Prostate gland (tissue), 2 donors: ENCODE data around the gene TMEM167B. TPM values are rescaled to one million over a fixed set of nuclear protein-coding genes. Genes with fewer than 3 reads are reported as not detected.

Source experiments
- DNase-seq: peaks from one replicate; pipeline ENCODE4 v3.0.0-alpha.2; 2019; ENCODE audit warnings: low spot score
- H3K27ac ChIP-seq, 2 donors: fragments of 200-600 bp; sonication (generic); 2 replicates each; pipeline ENCODE4 v1.5.1; 2017 to 2019
- H3K27me3 ChIP-seq: fragments of 200-600 bp; sonication (generic); replicated peaks from 2 replicates; pipeline ENCODE4 v1.5.1; 2019; ENCODE audit not compliant: insufficient read depth
- H3K36me3 ChIP-seq, 2 donors: fragments of 200-600 bp; sonication (generic); 1 replicate in 1 of 2; 2 replicates in 1 of 2; pipeline versions ENCODE4 v1.5.1 to v1.8.1; 2017 to 2019
- H3K4me1 ChIP-seq: fragments of 200-600 bp; sonication (generic); replicated peaks from 2 replicates; pipeline ENCODE4 v1.5.1; 2019
- H3K4me3 ChIP-seq, 2 donors: fragments of 200-600 bp; sonication (generic); 2 replicates each; pipeline ENCODE4 v1.5.1; 2017 to 2019
- H3K9me3 ChIP-seq: fragments of 200-600 bp; sonication (generic); 2 replicates; pipeline ENCODE4 v1.5.1; 2017
- CTCF ChIP-seq, 4 experiments: fragments of 200-600 bp in 2 of 4; fragments of 450-650 bp in 2 of 4; sonication (generic) in 2 of 4; IDR thresholded peaks; 1 replicate in 3 of 4; 2 replicates in 1 of 4; pipeline ENCODE4 v1.5.1; 2016 to 2019; ENCODE audit warnings: antibody characterized with exemption in 4 of 4, mild to moderate bottlenecking in 2 of 4, moderate library complexity in 2 of 4
- POLR2A ChIP-seq: fragments of 450-650 bp; IDR thresholded peaks from one replicate; pipeline ENCODE4 v1.6.1; 2016; ENCODE audit warnings: antibody characterized with exemption, mild to moderate bottlenecking
- POLR2AphosphoS5 ChIP-seq: sonication (generic); formaldehyde crosslinking; IDR thresholded peaks from one replicate; pipeline ENCODE4 v1.6.1; 2017; ENCODE audit warnings: antibody characterized with exemption
- WGBS: methylation state at CpG from one replicate; pipeline ENCODE4 v1.1.5; 2018; 5-methylcytosine and 5-hydroxymethylcytosine counted together
- intact Hi-C: fragments of 100-400 bp; cut with DNase I; formaldehyde crosslinking; loops from one replicate; pipeline ENCODE4 v1.14.2; 2022
- total RNA-seq, 2 donors: library from RNA; depleted of rRNA; stranded (reverse); fragments of >200 nt; gene quantifications; one replicate each; pipeline ENCODE4 v1.1.0, GENCODE V29; 2016

TMEM167B gene
- total RNA-seq, 2 donors from 2014 or later, result 37.0 to 40.7 TPM

- WGBS, result 83% methylated on average over 3 of the region's 3 CpGs
- Histone ChIP-seq H3K4me3 (no peak overlapping the region), H3K27me3 (no peaks in the 10 kb centered on the region), H3K9me3 (no peaks in the 10 kb centered on the region), H3K36me3 (no peaks in the 10 kb centered on the region), H3K27ac (no peak overlapping the region), H3K4me1 (no peaks in the 10 kb centered on the region)
- DNase-seq, result no peak
- no peak for TF ChIP-seq CTCF (IDR thresholded peaks at IDR 0.05)
- TF ChIP-seq POLR2AphosphoS5, result no peak
- no peak for TF ChIP-seq POLR2A
- intact Hi-C loops, result loop anchor here (10.0 kb wide), 1 partner anchor 153 kb away; the partner anchor contains the start of gene CLCC1
These were observed 27.5 kb downstream of the TMEM167B start for GRCh38 chr1:109118089-109118488.

- no peak for TF ChIP-seq POLR2A
- no peak for TF ChIP-seq CTCF (IDR thresholded peaks at IDR 0.05)
- TF ChIP-seq POLR2AphosphoS5, result no peak
- 92% methylated on average over 5 of the region's 5 CpGs for WGBS
- Histone ChIP-seq H3K36me3 (no peaks in the 10 kb centered on the region), H3K4me1 (no peaks in the 10 kb centered on the region), H3K9me3 (no peaks in the 10 kb centered on the region), H3K27ac (no peak overlapping the region), H3K4me3 (no peak overlapping the region), H3K27me3 (no peaks in the 10 kb centered on the region)
- DNase-seq, result no peak
- intact Hi-C loops, result no loop called here
These were observed 29.8 kb downstream of the TMEM167B start for GRCh38 chr1:109120356-109120755.

GRCh38 chr1:109131059-109131458 lies 40.5 kb downstream of the TMEM167B start:
- no peak overlapping the region for H3K4me3 ChIP-seq
- no peaks in the 10 kb centered on the region for H3K9me3 ChIP-seq
- intact Hi-C loops, result no loop called here
- H3K36me3 ChIP-seq, result no peaks in the 10 kb centered on the region
- DNase-seq, result no peak
- 96% methylated on average over 2 of the region's 2 CpGs for WGBS
- no peaks in the 10 kb centered on the region for H3K4me1 ChIP-seq
- TF ChIP-seq CTCF (IDR thresholded peaks at IDR 0.05), result no peak
- no peak for TF ChIP-seq POLR2AphosphoS5
- TF ChIP-seq POLR2A, result no peak
- H3K27me3 ChIP-seq, result no peaks in the 10 kb centered on the region
- H3K27ac ChIP-seq, result no peak overlapping the region

GRCh38 chr1:109131800-109132199 lies 41.2 kb downstream of the TMEM167B start:
- no peaks in the 10 kb centered on the region for H3K4me1 ChIP-seq
- DNase-seq, result no peak
- no peak overlapping the region for H3K27ac ChIP-seq
- H3K4me3 ChIP-seq, result no peak overlapping the region
- no peaks in the 10 kb centered on the region for H3K36me3 ChIP-seq
- H3K9me3 ChIP-seq, result no peaks in the 10 kb centered on the region
- intact Hi-C loops, result no loop called here
- TF ChIP-seq POLR2AphosphoS5 (no peak), POLR2A (no peak), CTCF (IDR thresholded peaks at IDR 0.05) (no peak)
- H3K27me3 ChIP-seq, result no peaks in the 10 kb centered on the region

- intact Hi-C loops, result no loop called here
- Histone ChIP-seq H3K4me3 (no peak overlapping the region), H3K4me1 (peaks cover 4% of the 10 kb centered on the region), H3K27me3 (no peaks in the 10 kb centered on the region), H3K9me3 (no peaks in the 10 kb centered on the region), H3K36me3 (no peaks in the 10 kb centered on the region), H3K27ac (no peak overlapping the region)
- WGBS, result 57% methylated on average over 4 of the region's 4 CpGs
- DNase-seq, result no peak
- TF ChIP-seq POLR2A, result no peak
- no peak for TF ChIP-seq POLR2AphosphoS5
- no peak for TF ChIP-seq CTCF (IDR thresholded peaks at IDR 0.05)
These were observed 42.6 kb downstream of the TMEM167B start for GRCh38 chr1:109133002-109133706.
